NCI-H2029 (cell line): ENCODE measurements around the gene KRT32.

ENCODE experiments used
- DNase-seq: peaks from one replicate; lab custom pipeline; 2025; lab: John Stamatoyannopoulos, UW

KRT32 gene

GRCh38 chr17:41466988-41467387, at the start of gene KRT32:
TSS of gene KRT32 (minus strand) at chr17:41467386. CDS start at chr17:41467325, 61 bp downstream.
- no peak for DNase-seq

- peak; percentile 44 for DNase-seq
These were observed 49.7 kb upstream of the KRT32 start for GRCh38 chr17:41516830-41517283.

GRCh38 chr17:41516147-41516829, 49.1 kb upstream of the KRT32 start:
- DNase-seq: no peak

- DNase-seq: no peak
These were observed 46.0 kb upstream of the KRT32 start for GRCh38 chr17:41513168-41513547.

- no peak for DNase-seq
These were observed 45.5 kb upstream of the KRT32 start for GRCh38 chr17:41512546-41513167.

GRCh38 chr17:41511716-41512115, 44.5 kb upstream of the KRT32 start:
- DNase-seq: no peak

GRCh38 chr17:41511116-41511515, 43.9 kb upstream of the KRT32 start:
- DNase-seq: peak; percentile 24

- DNase-seq: peak; percentile 30
These were observed 43.3 kb upstream of the KRT32 start for GRCh38 chr17:41510251-41511065.

GRCh38 chr17:41507315-41507880, 40.2 kb upstream of the KRT32 start:
- no peak for DNase-seq

- DNase-seq: no peak
These were observed 38.9 kb upstream of the KRT32 start for GRCh38 chr17:41505809-41506767.

GRCh38 chr17:41505007-41505808, 38.0 kb upstream of the KRT32 start, which contains the start of gene KRT13:
TSS of gene KRT13 (minus strand) at chr17:41505612. CDS start at chr17:41505550, 62 bp downstream.
- DNase-seq: no peak

- DNase-seq: no peak
These were observed 37.2 kb upstream of the KRT32 start for GRCh38 chr17:41504246-41504977.

GRCh38 chr17:41503202-41503601, 36.0 kb upstream of the KRT32 start:
- DNase-seq: no peak

- DNase-seq: no peak
These were observed 33.1 kb upstream of the KRT32 start for GRCh38 chr17:41500131-41500911.

- no peak for DNase-seq
These were observed 32.5 kb upstream of the KRT32 start for GRCh38 chr17:41499714-41500113.

GRCh38 chr17:41498276-41498675, 31.1 kb upstream of the KRT32 start:
- DNase-seq: peak; percentile 18

GRCh38 chr17:41496803-41497484, 29.8 kb upstream of the KRT32 start:
- peak; percentile 82 for DNase-seq

GRCh38 chr17:41494524-41494923, 27.3 kb upstream of the KRT32 start:
- DNase-seq: no peak
